CD4-positive, alpha-beta T cell treated with Interleukin-10 for 1 hour (primary cell): ENCODE data around the gene SPECC1.
"Not testable (repeated sequence)": the region's sequence is repeated elsewhere in the genome, so short reads cannot be mapped to it uniquely, and the experiment has no call there.

Experiments
- DNase-seq: peaks from one replicate; pipeline ENCODE4 v3.0.0-alpha.2; 2020

SPECC1 gene

GRCh38 chr17:20253323-20253722 lies 244.2 kb downstream of the SPECC1 start:
- DNase-seq: no peak

GRCh38 chr17:20254541-20254940 lies 245.4 kb downstream of the SPECC1 start:
- no peak for DNase-seq

GRCh38 chr17:20256144-20256543 lies 247.0 kb downstream of the SPECC1 start:
- DNase-seq: no peak

GRCh38 chr17:20257008-20257407 lies 247.8 kb downstream of the SPECC1 start:
- DNase-seq: no peak

- DNase-seq: no peak
Measured at GRCh38 chr17:20257798-20258197, 248.6 kb downstream of the SPECC1 start.

- DNase-seq: no peak
Measured at GRCh38 chr17:20259668-20260067, 250.5 kb downstream of the SPECC1 start.

GRCh38 chr17:20260268-20260667 lies 251.1 kb downstream of the SPECC1 start:
- no peak for DNase-seq

- DNase-seq: no peak
Measured at GRCh38 chr17:20262226-20263114, 253.3 kb downstream of the SPECC1 start.

GRCh38 chr17:20263115-20263433 lies 253.9 kb downstream of the SPECC1 start:
- not testable (repeated sequence) for DNase-seq

GRCh38 chr17:20263595-20263994 lies 254.4 kb downstream of the SPECC1 start:
- no peak for DNase-seq

- DNase-seq: no peak
Measured at GRCh38 chr17:20264996-20265395, 255.8 kb downstream of the SPECC1 start.

- no peak for DNase-seq
Measured at GRCh38 chr17:20266806-20267458, 257.8 kb downstream of the SPECC1 start.

GRCh38 chr17:20267459-20267842 lies 258.3 kb downstream of the SPECC1 start:
- DNase-seq: peak; percentile 57

- no peak for DNase-seq
Measured at GRCh38 chr17:20270369-20270768, 261.2 kb downstream of the SPECC1 start.

GRCh38 chr17:20271011-20271610 lies 262.0 kb downstream of the SPECC1 start:
- DNase-seq: no peak

GRCh38 chr17:20273741-20274500 lies 264.8 kb downstream of the SPECC1 start:
- no peak for DNase-seq

GRCh38 chr17:20275653-20276052 lies 266.5 kb downstream of the SPECC1 start:
- no peak for DNase-seq

- DNase-seq: no peak
Measured at GRCh38 chr17:20276421-20276820, 267.3 kb downstream of the SPECC1 start.

GRCh38 chr17:20278805-20279204 lies 269.6 kb downstream of the SPECC1 start:
- DNase-seq: no peak

- DNase-seq: no peak
Measured at GRCh38 chr17:20279631-20280030, 270.5 kb downstream of the SPECC1 start.

- DNase-seq: no peak
Measured at GRCh38 chr17:20280051-20280450, 270.9 kb downstream of the SPECC1 start.

GRCh38 chr17:20280851-20281250 lies 271.7 kb downstream of the SPECC1 start:
- DNase-seq: no peak

- DNase-seq: no peak
Measured at GRCh38 chr17:20281860-20282259, 272.7 kb downstream of the SPECC1 start.
